GOT3 (cell line): ENCODE results near the gene CLEC3A.
"Not testable (repeated sequence)": the region's sequence is repeated elsewhere in the genome, so short reads cannot be mapped to it uniquely, and the experiment has no call there.

ENCODE experiments used
- DNase-seq: peaks from one replicate; lab custom pipeline; 2025; ENCODE audit warnings: mixed read lengths; lab: John Stamatoyannopoulos, UW

Gene CLEC3A

DNA sequence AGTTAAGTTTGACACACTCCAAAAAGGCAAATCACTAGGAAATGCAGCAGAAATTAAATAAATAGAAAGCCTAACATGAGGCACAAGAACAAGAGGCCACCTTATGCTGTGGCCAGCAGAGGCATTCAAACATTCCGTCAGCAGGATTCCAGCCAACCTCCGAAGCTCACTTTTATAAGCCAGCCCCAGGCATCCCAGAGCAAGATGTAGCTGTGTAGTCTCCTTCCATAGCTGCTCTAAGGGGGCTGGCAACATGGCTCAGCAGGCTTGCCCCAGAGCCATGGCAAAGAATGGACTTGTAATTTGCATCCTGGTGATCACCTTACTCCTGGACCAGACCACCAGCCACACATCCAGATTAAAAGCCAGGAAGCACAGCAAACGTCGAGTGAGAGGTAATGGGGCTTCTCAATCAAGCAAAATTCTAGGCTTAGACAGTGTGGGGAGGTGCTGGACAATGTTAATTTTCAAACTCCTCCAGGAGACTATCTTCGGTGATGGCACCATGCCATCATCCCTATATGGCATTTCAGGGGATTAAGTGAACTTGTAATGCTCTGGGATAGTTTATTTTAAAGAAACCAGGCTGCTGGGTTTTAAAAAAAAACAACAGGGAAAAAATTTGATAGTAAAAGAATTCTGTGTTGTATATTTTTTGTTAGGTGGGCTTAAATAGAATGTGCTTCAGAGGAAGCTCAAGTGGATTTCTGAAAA lies at the start of gene CLEC3A:
Gene CLEC3A, plus strand, starts transcription at position 202 of the 714 bp plus-strand sequence. Its CDS starts 79 bp downstream, at position 281.
- no peak for DNase-seq

DNA sequence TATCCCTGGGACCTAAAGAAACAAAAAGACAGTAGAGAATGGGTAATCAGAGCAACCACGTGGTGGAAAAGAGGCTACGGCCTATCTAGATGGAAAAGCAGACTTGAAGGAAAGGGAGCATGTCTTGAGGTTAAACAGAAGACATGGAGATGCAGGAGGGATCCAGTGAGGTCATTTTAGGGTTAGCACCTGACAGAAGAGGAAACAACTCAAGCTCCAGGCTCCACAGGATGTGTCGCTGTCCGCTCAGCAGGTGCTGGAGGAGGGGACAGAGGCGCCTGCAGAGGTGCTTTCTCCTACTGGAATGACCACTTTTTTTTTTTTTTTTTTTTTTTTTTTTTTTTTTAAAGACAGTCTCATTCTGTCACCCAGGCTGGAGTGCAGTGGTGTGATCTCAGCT lies 47.5 kb upstream of the CLEC3A start:
- no peak for DNase-seq

GRCh38 chr16:77975942-77976341 lies 46.4 kb upstream of the CLEC3A start:
- DNase-seq, result no peak

DNA sequence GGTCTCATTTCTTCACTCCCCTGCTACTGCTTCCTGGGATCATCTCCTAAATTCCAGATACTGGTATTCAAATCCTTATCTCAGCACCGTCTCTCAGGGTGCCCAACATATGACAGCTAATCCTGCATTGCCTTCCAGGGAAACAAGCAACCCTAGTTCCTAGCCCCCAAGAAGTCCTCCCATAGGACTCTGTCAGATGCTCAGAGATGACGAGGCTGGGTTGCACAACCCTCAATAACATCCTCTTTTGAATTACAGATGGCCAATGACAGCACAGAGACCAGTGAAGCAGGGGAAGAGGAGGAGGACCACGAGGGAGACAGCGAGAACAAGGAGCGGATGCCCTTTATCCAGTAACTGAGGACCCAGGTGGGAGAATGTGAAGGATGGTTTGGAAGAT lies 45.0 kb upstream of the CLEC3A start:
- no peak for DNase-seq

- no peak for DNase-seq
Observed at GRCh38 chr16:77985111-77985510, 37.2 kb upstream of the CLEC3A start.

GRCh38 chr16:77986011-77986740 lies 36.2 kb upstream of the CLEC3A start:
- DNase-seq, result no peak

- DNase-seq, result no peak
Observed at GRCh38 chr16:77987810-77988209, 34.5 kb upstream of the CLEC3A start.

GRCh38 chr16:77989846-77990245 lies 32.5 kb upstream of the CLEC3A start:
- DNase-seq, result no peak

GRCh38 chr16:77991701-77992100 lies 30.6 kb upstream of the CLEC3A start:
- DNase-seq, result no peak

DNA sequence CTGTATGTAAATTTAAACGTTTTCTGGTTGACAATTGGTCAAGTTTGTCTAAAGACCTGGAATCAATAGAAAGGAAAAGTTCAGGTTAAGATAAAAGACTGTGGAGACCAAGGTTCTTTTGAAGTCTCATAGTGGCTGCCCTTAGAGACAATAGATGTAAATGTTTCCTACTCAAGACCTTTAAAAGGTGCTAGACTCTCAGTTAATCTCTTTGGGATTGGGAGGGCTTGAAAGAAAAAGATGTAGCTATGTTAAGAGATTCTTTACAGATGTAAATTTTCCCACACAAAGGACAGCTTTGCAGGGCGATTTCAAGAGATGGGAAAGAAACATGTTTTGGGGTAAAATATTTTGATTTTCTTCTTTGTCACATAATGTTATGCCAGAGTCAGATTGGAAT lies 30.0 kb upstream of the CLEC3A start:
- DNase-seq, result not testable (repeated sequence)

DNA sequence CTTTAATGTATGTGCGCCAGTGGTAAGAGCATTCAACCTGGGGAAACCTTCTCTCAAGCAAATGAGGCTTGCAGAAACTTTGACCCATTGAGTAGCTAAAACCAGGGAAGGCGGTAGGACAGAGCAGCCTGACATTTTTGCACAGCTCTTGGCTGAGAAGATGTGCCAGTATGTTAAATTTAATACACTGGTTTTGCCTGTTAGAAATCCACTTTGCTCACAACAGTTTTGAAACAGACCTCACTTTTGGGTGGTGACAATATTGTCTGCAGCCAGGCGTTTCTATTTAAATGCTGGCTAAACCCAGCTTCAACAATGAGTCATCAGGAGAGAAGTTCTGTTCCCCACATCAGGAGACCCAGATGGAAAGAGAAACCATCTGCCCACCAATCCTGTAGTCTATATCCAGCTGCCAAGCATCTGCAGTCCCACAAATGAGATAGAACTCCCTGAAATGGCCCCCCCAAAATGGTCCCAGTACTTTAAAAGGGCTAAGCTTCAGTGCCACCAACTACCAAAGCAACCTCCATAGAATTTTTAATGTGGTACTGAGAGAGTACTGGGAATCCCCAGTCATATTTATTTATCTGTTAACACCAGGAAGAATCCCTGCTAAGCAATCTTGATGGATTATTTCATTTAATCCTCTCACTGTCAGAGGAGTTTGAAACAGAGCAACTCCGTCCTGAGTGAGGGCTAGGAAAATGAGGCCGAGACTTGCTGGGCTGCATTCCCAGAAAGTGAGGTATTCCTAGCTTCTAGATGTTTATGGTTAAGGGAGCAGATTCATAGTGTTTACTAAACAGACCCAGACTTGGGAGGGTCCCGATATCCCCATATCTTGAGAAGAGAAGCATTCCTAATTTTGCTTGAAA lies 29.0 kb upstream of the CLEC3A start:
- no peak for DNase-seq

DNA sequence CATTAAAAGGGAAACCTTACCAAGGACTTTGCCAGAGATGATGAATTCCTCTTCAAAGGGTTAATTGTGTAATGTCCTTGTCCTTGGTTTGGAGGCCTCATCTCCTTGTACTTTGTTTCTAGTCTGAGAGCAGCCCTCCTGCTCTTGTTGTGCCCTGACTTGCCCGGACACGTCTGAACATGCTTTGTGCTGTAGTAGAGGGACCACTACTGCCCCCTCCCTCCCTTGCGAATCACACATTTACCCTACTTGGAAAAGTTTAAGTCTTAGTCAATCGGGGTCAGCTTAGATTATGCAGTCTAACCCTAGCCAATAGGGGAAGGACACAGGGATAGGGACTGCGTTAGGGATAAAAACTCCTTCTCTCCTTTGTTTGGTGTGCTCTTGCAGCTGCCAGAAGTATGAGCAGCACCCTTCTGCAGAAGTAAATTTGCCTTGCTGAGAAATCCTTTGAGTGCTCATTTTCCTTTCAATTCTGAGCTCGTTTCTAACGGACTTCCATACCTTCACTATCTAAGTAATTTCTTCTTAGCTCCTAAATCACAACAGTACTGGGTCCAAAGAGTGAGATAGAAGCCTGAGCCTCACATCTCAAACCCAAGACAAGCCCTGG lies 26.4 kb upstream of the CLEC3A start:
- no peak for DNase-seq

DNA sequence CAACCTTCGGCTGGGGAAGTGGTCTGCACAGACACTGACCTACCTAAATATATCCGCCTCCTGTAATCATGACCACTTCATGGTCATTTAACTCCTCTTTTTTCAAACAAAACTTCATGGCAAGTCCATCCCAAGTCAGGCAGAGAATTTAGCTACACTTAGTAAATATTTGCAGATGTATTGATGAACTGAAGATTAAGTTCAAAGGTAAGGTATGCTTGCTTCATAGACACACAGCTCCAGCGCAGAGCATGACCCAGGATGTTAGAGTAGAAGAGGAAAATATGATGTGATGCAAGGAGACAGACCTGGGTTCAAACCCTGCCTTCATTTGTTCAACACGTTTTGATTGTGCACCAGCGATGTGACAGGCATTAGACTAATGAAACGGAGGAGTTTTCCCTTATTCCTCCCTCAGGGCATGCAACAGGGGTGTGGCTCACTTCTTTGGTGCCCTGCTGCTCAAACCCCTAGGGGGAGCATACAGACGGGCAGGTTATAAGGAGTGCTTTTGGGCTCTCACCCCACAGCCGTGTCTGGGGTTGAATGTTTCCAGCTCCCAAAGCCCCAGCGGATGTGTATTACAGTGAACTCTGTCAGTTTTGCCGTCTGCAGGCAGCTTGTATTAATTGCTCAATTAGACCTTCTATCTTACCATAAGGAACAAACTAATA lies 23.9 kb upstream of the CLEC3A start:
- no peak for DNase-seq

- DNase-seq, result no peak
Observed at GRCh38 chr16:78001451-78002025, 20.8 kb upstream of the CLEC3A start.

DNA sequence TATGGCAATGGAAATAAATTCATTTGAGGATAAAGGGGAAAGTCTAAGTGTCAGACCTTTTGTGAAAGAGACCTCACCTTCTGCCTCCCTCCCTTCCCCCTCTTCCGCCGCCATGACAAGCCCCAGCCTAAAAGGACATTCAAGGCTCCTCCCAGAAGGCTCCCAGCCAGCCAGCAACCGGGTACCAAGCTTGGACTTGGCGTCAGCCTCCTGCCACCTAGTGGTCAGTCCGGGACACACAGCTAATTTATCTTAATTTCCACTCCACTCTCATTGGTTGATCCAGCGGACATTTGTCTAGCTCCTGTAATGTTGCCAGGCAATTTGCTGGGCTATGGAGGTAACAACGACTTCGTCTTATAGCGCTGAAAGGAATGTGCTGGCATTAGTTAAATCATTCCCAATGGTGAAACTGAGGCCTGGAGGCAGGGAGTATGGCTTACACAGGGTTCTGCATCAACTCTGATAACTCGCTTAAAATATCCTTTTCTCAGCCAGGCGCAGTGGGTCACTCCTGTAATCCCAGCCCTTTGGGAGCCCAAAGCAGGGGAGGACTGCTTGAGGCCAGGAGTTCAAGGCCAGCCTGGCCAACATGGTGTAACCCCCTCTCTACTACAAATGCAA lies 19.3 kb upstream of the CLEC3A start:
- no peak for DNase-seq

DNA sequence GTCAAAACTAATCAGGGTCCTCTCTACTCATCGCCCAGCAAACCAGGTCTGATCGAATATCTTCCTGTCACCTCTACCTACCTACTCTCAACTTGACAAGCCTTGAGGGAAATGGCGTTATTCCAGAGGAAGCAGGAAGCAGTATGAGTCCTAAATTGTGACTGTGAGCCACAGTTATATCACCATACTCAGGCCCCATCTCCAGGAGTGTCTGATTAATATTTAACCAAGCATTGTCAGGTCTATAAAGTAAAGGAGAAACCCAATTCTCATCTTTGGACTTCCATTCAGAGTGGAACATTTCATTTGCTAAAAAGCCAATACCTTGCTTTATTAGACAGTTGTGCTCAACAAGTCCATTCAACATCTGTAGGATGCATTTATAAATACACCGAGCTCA lies 17.8 kb upstream of the CLEC3A start:
- no peak for DNase-seq

DNA sequence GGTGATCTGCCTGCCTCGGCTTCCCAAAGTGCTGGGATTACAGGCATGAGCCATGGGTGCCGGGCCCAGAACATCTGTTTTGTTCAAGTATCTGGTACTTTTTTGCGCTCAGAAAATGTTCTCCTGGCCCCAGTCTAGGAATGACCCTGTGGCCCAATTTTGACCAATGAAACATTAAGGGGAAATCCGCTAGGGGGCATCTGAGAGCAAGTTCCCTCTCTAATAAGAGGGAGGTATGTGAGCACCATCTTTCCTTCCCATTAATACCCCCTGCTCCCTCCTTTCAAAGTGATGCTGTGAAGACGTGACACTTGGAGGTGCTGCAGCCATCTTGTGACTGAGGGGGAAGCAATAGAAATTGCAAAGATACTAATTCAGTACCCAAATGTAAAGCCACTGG lies 16.5 kb upstream of the CLEC3A start:
- DNase-seq, result no peak

- no peak for DNase-seq
Observed at GRCh38 chr16:78007121-78007520, 15.2 kb upstream of the CLEC3A start.

GRCh38 chr16:78024159-78024558 lies 1.8 kb downstream of the CLEC3A start:
- DNase-seq, result no peak

DNA sequence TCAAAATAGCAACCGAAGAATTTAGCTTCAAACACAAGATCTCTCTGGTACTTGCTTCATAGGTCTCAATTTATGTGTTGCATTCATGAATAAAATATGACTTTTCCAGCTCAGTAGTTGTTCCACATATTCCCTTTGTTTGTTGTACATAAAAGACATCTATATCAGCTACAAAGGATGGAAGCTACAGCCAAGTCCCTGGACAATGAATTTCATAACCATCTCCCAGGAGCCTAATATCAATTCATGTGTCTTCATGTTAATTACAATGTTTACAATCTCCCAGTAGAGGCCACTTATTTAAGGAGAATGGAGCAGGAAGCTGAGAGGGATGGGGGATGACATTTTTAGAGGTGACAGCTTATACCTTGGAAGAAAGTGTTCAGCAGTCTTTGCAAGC lies 3.3 kb downstream of the CLEC3A start:
- no peak for DNase-seq

GRCh38 chr16:78028018-78028417 lies 5.7 kb downstream of the CLEC3A start:
- DNase-seq, result no peak
